ENCODE results near the gene CHKB.

DNA sequence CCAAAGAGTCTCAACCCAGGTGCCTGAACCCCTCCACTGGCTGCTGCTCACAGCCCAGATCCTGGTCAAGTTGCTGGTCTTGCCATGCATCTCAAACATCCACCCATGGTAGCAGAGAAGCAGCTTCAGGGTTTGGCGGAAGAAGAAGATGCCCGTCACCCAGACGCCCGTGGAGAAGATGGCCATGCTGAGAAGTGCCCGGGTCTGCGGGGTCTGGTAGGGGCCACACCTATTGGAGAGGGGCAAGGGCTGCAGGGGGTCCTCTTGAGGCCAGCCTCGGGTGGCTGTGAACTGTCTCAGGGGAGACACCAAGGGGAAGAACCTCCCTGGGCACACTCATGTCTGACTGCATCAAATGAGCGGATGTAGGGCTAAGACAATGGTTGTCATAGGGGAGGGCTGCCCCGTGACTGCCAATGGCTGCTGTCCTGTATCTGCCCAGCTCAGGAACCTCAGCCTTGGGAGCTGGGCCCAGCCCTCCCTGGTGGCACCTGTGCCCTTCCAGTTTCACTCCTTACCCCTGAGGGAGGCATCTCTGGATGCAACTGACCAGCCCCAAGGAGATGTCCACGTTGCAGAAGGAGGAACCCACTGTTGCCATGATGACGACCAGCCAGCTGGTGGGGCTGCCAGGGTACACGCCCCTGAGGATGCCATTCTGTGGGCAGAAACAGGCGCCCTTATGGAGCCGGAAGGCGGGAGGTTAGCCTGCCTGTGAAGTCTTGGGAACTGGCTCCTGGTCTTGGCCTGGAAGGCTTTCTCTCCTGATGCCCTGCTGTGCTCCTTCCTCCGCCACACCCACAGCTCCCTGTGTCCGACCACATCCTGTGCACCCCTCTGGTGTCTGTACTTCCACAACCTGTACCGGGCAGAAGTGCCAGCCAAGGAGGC is 5.6 kb downstream of the CHKB start:
- TF ChIP-seq, protein P1, sequence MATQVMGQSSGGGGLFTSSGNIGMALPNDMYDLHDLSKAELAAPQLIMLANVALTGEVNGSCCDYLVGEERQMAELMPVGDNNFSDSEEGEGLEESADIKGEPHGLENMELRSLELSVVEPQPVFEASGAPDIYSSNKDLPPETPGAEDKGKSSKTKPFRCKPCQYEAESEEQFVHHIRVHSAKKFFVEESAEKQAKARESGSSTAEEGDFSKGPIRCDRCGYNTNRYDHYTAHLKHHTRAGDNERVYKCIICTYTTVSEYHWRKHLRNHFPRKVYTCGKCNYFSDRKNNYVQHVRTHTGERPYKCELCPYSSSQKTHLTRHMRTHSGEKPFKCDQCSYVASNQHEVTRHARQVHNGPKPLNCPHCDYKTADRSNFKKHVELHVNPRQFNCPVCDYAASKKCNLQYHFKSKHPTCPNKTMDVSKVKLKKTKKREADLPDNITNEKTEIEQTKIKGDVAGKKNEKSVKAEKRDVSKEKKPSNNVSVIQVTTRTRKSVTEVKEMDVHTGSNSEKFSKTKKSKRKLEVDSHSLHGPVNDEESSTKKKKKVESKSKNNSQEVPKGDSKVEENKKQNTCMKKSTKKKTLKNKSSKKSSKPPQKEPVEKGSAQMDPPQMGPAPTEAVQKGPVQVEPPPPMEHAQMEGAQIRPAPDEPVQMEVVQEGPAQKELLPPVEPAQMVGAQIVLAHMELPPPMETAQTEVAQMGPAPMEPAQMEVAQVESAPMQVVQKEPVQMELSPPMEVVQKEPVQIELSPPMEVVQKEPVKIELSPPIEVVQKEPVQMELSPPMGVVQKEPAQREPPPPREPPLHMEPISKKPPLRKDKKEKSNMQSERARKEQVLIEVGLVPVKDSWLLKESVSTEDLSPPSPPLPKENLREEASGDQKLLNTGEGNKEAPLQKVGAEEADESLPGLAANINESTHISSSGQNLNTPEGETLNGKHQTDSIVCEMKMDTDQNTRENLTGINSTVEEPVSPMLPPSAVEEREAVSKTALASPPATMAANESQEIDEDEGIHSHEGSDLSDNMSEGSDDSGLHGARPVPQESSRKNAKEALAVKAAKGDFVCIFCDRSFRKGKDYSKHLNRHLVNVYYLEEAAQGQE (IDR thresholded peaks at IDR 0.05; ENCODE audit: low read depth): no peak
- TF ChIP-seq EP300 (IDR thresholded peaks at IDR 0.05; ENCODE audit: borderline replicate concordance) (0 out of 2 replicates have a peak, but pooled peaks have one; percentile 10), MAX (IDR thresholded peaks at IDR 0.05) (0 out of 2 replicates have a peak, but pooled peaks have one; percentile 21), TCF12 (IDR thresholded peaks at IDR 0.05; ENCODE audit: low read depth) (0 out of 2 replicates have a peak, but pooled peaks have one; percentile 40), YY1 (IDR thresholded peaks at IDR 0.05; ENCODE audit: low read depth) (no peak), CEBPB (IDR thresholded peaks at IDR 0.05) (no peak), TAF1 (IDR thresholded peaks at IDR 0.05; ENCODE audit: low read depth) (no peak), RAD21 (IDR thresholded peaks at IDR 0.05; ENCODE audit: low read depth) (no peak), CREB1 (IDR thresholded peaks at IDR 0.05; ENCODE audit: low read depth) (no peak), FOXM1 (IDR thresholded peaks at IDR 0.05; ENCODE audit: borderline replicate concordance, low read depth) (no peak), TEAD4 (IDR thresholded peaks at IDR 0.05) (no peak), ZBTB7A (IDR thresholded peaks at IDR 0.05; ENCODE audit: low read depth) (no peak)

Data from Ishikawa (cell line).